Measurements from ENCODE around the gene DGKH.

DNA sequence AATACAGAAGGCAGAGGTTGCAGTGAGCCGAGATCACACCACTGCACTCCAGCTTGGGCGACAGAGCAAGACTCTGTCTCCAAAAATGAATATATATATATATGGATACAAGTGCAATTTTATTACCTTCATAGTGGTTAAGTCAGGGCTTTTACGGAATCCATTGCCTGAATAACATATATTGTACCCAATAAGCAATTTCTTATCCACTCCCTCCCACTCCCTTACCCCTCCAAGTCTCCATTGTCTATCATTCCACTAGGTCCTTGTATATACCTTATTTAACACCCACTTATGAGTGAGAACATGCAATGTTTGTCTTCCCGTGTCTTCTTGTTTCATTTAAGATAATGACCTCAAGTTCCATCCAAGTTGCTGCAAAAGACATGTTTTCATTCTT is 175.2 kb downstream of the DGKH start:
- TF ChIP-seq, protein P1, sequence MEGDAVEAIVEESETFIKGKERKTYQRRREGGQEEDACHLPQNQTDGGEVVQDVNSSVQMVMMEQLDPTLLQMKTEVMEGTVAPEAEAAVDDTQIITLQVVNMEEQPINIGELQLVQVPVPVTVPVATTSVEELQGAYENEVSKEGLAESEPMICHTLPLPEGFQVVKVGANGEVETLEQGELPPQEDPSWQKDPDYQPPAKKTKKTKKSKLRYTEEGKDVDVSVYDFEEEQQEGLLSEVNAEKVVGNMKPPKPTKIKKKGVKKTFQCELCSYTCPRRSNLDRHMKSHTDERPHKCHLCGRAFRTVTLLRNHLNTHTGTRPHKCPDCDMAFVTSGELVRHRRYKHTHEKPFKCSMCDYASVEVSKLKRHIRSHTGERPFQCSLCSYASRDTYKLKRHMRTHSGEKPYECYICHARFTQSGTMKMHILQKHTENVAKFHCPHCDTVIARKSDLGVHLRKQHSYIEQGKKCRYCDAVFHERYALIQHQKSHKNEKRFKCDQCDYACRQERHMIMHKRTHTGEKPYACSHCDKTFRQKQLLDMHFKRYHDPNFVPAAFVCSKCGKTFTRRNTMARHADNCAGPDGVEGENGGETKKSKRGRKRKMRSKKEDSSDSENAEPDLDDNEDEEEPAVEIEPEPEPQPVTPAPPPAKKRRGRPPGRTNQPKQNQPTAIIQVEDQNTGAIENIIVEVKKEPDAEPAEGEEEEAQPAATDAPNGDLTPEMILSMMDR (IDR thresholded peaks at IDR 0.05; ENCODE audit: poor library complexity) = no peak
- no peak for TF ChIP-seq EZH2 (IDR thresholded peaks at IDR 0.05; ENCODE audit: borderline replicate concordance)
